ENCODE results near the gene CPTP. TPM values are rescaled to one million over a fixed set of nuclear protein-coding genes. Genes with fewer than 3 reads are reported as not detected.
A peak's percentile ranks its signal among the peaks of the same experiment; 100 is the strongest.

Gene CPTP
- polyA plus RNA-seq, 1 donor from 2014 or later: 9.9 TPM

- no peaks in the 10 kb centered on the region for H3K27me3 ChIP-seq (ENCODE audit: insufficient read depth, low read depth, low read length)
- H3K4me3 ChIP-seq (ENCODE audit: low read length): no peak overlapping the region
- no peaks in the 10 kb centered on the region for H4K20me1 ChIP-seq (ENCODE audit: insufficient read depth)
- H3K27ac ChIP-seq (ENCODE audit: low read length): no peak overlapping the region
- no peak overlapping the region for H2AFZ ChIP-seq (ENCODE audit: low read depth, low read length)
- no peaks in the 10 kb centered on the region for H3F3A ChIP-seq (ENCODE audit: insufficient read depth, low read length, poor library complexity, severe bottlenecking)
- H3K4me2 ChIP-seq (ENCODE audit: low read length): no peak overlapping the region
- H3K9me2 ChIP-seq (ENCODE audit: insufficient read depth, low read length): no peaks in the 10 kb centered on the region
- peaks cover 20% of the 10 kb centered on the region for H3K79me2 ChIP-seq (replicated peaks; ENCODE audit: insufficient read depth, low read length)
- no peaks in the 10 kb centered on the region for H3K9me3 ChIP-seq (ENCODE audit: low read length)
- no peak overlapping the region for H3K9ac ChIP-seq (ENCODE audit: low read length)
- TF ChIP-seq MXI1 (conservative IDR thresholded peaks at IDR 0.05; ENCODE audit: poor library complexity, severe bottlenecking): no peak
- no peak for TF ChIP-seq EP300 (conservative IDR thresholded peaks at IDR 0.05; ENCODE audit: poor library complexity, severe bottlenecking)
- TF ChIP-seq SMC3 (conservative IDR thresholded peaks at IDR 0.05; ENCODE audit: poor library complexity): no peak
- TF ChIP-seq RAD21 (conservative IDR thresholded peaks at IDR 0.05): no peak
- no peak for TF ChIP-seq POLR2AphosphoS5 (IDR thresholded peaks at IDR 0.05)
- no peak for TF ChIP-seq TAF1 (IDR thresholded peaks at IDR 0.05; ENCODE audit: low read depth)
- no peak for TF ChIP-seq CTCF (IDR thresholded peaks at IDR 0.05; ENCODE audit: poor library complexity, severe bottlenecking)
- TF ChIP-seq EZH2 (IDR thresholded peaks at IDR 0.05; ENCODE audit: borderline replicate concordance, insufficient read depth, low read length, poor library complexity, severe bottlenecking): no peak
- TF ChIP-seq REST (IDR thresholded peaks at IDR 0.05; ENCODE audit: borderline replicate concordance): no peak
- no peaks in the 10 kb centered on the region for H3K36me3 ChIP-seq (ENCODE audit: insufficient read depth, low read length)
Measured at GRCh38 chr1:1328254-1328653, 3.7 kb downstream of the CPTP start.

- TF ChIP-seq POLR2AphosphoS5 (IDR thresholded peaks at IDR 0.05) (peak; percentile 39), EZH2 (IDR thresholded peaks at IDR 0.05; ENCODE audit: borderline replicate concordance, insufficient read depth, low read length, poor library complexity, severe bottlenecking) (no peak)
- H3K9me2 ChIP-seq (ENCODE audit: insufficient read depth, low read length): no peaks in the 10 kb centered on the region
- no peak overlapping the region for H2AFZ ChIP-seq (ENCODE audit: low read depth, low read length)
- H3K4me2 ChIP-seq (ENCODE audit: low read length): no peak overlapping the region
- H3K36me3 ChIP-seq (ENCODE audit: insufficient read depth, low read length): no peaks in the 10 kb centered on the region
- H3K9ac ChIP-seq (ENCODE audit: low read length): no peak overlapping the region
- no peaks in the 10 kb centered on the region for H3K27me3 ChIP-seq (ENCODE audit: insufficient read depth, low read depth, low read length)
- H3K9me3 ChIP-seq (ENCODE audit: low read length): no peaks in the 10 kb centered on the region
- no peaks in the 10 kb centered on the region for H3F3A ChIP-seq (ENCODE audit: insufficient read depth, low read length, poor library complexity, severe bottlenecking)
- H3K79me2 ChIP-seq (replicated peaks; ENCODE audit: insufficient read depth, low read length): peaks cover 16% of the 10 kb centered on the region
- no peak overlapping the region for H3K27ac ChIP-seq (ENCODE audit: low read length)
- no peaks in the 10 kb centered on the region for H4K20me1 ChIP-seq (ENCODE audit: insufficient read depth)
- no peak overlapping the region for H3K4me3 ChIP-seq (ENCODE audit: low read length)
Measured at GRCh38 chr1:1329304-1330210, 5.0 kb downstream of the CPTP start.

Data from neural cell (in vitro differentiated cells).